Endothelial cell of umbilical vein (primary cell): ENCODE data around the gene GPRC6A. TPM values are rescaled to one million over a fixed set of nuclear protein-coding genes. Genes with fewer than 3 reads are reported as not detected.

Experiments used
- BruUV-seq: library from RNA; stranded (reverse); fragments of 400-500 nt; replicated peaks from 2 replicates; lab custom pipeline; 2021; lab: Mats Ljungman, UMichigan
- CTCF ChIA-PET: fragments of 300-600, 350-600 bp; sonication (Branson Sonifier 250); formaldehyde crosslinking; loops from one replicate; lab custom pipeline; 2021; ENCODE audit warnings: antibody characterized with exemption, inconsistent platforms; lab: Charles Lee
- POLR2A ChIA-PET: fragments of 300-600, 350-600 bp; sonication (Branson Sonifier 250); formaldehyde crosslinking; loops from one replicate; lab custom pipeline; 2021; ENCODE audit warnings: antibody characterized with exemption, inconsistent platforms; lab: Charles Lee
- DNase-seq: peaks from one replicate; pipeline ENCODE4 v3.0.0-alpha.2; 2011; ENCODE audit warnings: low read depth, low spot score
- FAIRE-seq: peaks from 2 replicates; lab custom pipeline; 2011; peaks lifted over from hg19 to GRCh38; lab: Jason Lieb, UNC
- H2AFZ ChIP-seq: 2 replicates; pipeline ENCODE4 v1.6.0; 2012; ENCODE audit warnings: low read depth, low read length, control low read depth, inconsistent platforms
- H3K27ac ChIP-seq: 2 replicates; pipeline ENCODE4 v1.5.1; 2011; ENCODE audit warnings: low read depth, mild to moderate bottlenecking, control low read depth, low read length, moderate library complexity; ENCODE audit not compliant: insufficient read depth
- H3K27me3 ChIP-seq, 2 experiments: 2 replicates each; pipeline versions ENCODE4 v1.6.0 to v1.6.1; 2011; ENCODE audit warnings: low read length in 2 of 2, mixed read lengths in 1 of 2; ENCODE audit not compliant: control insufficient read depth in 2 of 2, insufficient read depth in 2 of 2
- H3K36me3 ChIP-seq, 2 experiments: 2 replicates in 1 of 2; 3 replicates in 1 of 2; pipeline ENCODE4 v1.5.1; 2011; ENCODE audit warnings: low read length in 2 of 2, mild to moderate bottlenecking in 1 of 2, moderate library complexity in 1 of 2; ENCODE audit not compliant: control insufficient read depth in 2 of 2, insufficient read depth in 2 of 2; ENCODE audit errors: extremely low read depth in 1 of 2
- H3K4me1 ChIP-seq: 3 replicates; pipeline ENCODE4 v1.5.1; 2011; ENCODE audit warnings: mild to moderate bottlenecking, low read length; ENCODE audit not compliant: control insufficient read depth, insufficient read depth; ENCODE audit errors: extremely low read depth
- H3K4me2 ChIP-seq: 2 replicates; pipeline ENCODE4 v1.6.1; 2011; ENCODE audit warnings: low read length, control low read depth, mixed read lengths; ENCODE audit not compliant: insufficient read depth
- H3K4me3 ChIP-seq, 3 experiments: fragments of 200-600 bp in 1 of 3; sonication (generic), shearing (Covaris generic) in 1 of 3; replicated peaks in 1 of 3; 2 replicates each; pipeline ENCODE4 v1.5.1; 2011 to 2016; ENCODE audit warnings: control low read depth in 3 of 3, low read length in 3 of 3, mild to moderate bottlenecking in 2 of 3, inconsistent platforms in 1 of 3, low read depth in 1 of 3, moderate library complexity in 1 of 3; ENCODE audit not compliant: insufficient read depth in 1 of 3
- H3K79me2 ChIP-seq: 2 replicates; pipeline ENCODE4 v1.6.0; 2012; ENCODE audit warnings: low read length, inconsistent platforms; ENCODE audit not compliant: control insufficient read depth, insufficient read depth
- H3K9ac ChIP-seq: replicated peaks from 2 replicates; pipeline ENCODE3; 2011; ENCODE audit warnings: low read length, control low read depth; ENCODE audit not compliant: insufficient read depth; ENCODE audit errors: extremely low read depth
- H3K9me1 ChIP-seq: replicated peaks from 3 replicates; pipeline ENCODE4 v1.6.0; 2011; ENCODE audit warnings: mild to moderate bottlenecking, low read length; ENCODE audit not compliant: control insufficient read depth, insufficient read depth; ENCODE audit errors: extremely low read depth
- H3K9me3 ChIP-seq: replicated peaks from 2 replicates; pipeline ENCODE4 v1.5.1; 2012; ENCODE audit warnings: low read length, inconsistent platforms; ENCODE audit not compliant: control insufficient read depth, insufficient read depth
- H4K20me1 ChIP-seq: replicated peaks from 2 replicates; pipeline ENCODE3; 2011; ENCODE audit warnings: mild to moderate bottlenecking, low read length; ENCODE audit not compliant: control insufficient read depth, insufficient read depth; ENCODE audit errors: extremely low read depth
- EZH2 ChIP-seq: IDR thresholded peaks from 2 replicates; pipeline ENCODE4 v1.6.1; 2012; ENCODE audit warnings: borderline replicate concordance, low read depth, mild to moderate bottlenecking, moderate library complexity, low read length, inconsistent platforms; ENCODE audit not compliant: severe bottlenecking
- FOS ChIP-seq: IDR thresholded peaks from 2 replicates; pipeline ENCODE4 v1.6.1; 2011; ENCODE audit warnings: mild to moderate bottlenecking, low read length, moderate library complexity, borderline replicate concordance; ENCODE audit not compliant: insufficient read depth
- GATA2 ChIP-seq: IDR thresholded peaks from 2 replicates; pipeline ENCODE4 v1.7.0; 2011; ENCODE audit warnings: low read depth, mild to moderate bottlenecking, moderate library complexity, mixed read lengths, low read length; ENCODE audit not compliant: insufficient read length, insufficient read depth
- JUN ChIP-seq: IDR thresholded peaks from 2 replicates; pipeline ENCODE4 v1.6.1; 2011; ENCODE audit warnings: borderline replicate concordance, low read depth; ENCODE audit not compliant: insufficient read length, insufficient read depth
- MYC ChIP-seq: IDR thresholded peaks from one replicate; pipeline ENCODE4 v1.6.1; 2011; ENCODE audit warnings: mild to moderate bottlenecking, low read depth, low read length
- POLR2A ChIP-seq: IDR thresholded peaks from 2 replicates; pipeline ENCODE4 v1.6.1; 2012; ENCODE audit warnings: low read depth, mild to moderate bottlenecking, control low read depth, low read length
- POLR2AphosphoS5 ChIP-seq: IDR thresholded peaks from 2 replicates; pipeline ENCODE4 v1.6.1; 2012; ENCODE audit warnings: low read depth, mild to moderate bottlenecking, control low read depth, low read length, moderate library complexity; ENCODE audit not compliant: insufficient read depth
- dilution Hi-C: fragments of 300-500 bp; cut with MboI; formaldehyde crosslinking; loops from one replicate; pipeline ENCODE4 v1.15.0; 2019; ENCODE audit warnings: low sequenced_read_pairs; ENCODE audit not compliant: extremely low pct_ligation_motif_present
- intact Hi-C: fragments of 100-400 bp; cut with micrococcal nuclease; formaldehyde crosslinking; loops from one replicate; pipeline ENCODE4 v1.10.0; 2022
- polyA plus RNA-seq, 4 experiments: library from polyadenylated mRNA; depleted of rRNA in 3 of 4; stranded (reverse) in 3 of 4; unstranded in 1 of 4; fragments of >200 nt; gene quantifications; 2 replicates each; pipeline versions ENCODE4 v1.2.1 to v1.2.3, GENCODE V29; 2011 to 2012; ENCODE audit warnings: missing spikeins in 1 of 4
- total RNA-seq: library from RNA; stranded (reverse); gene quantifications from 2 replicates; pipeline ENCODE4 v1.2.3, GENCODE V29; 2021
- TF ChIP-seq, protein P1 (sequence below), 2 donors: IDR thresholded peaks; 1 replicate in 1 of 2; 2 replicates in 1 of 2; pipeline ENCODE4 v1.5.1; 2011; ENCODE audit warnings: low read length in 2 of 2, mild to moderate bottlenecking in 2 of 2, moderate library complexity in 2 of 2, control low read depth in 1 of 2, inconsistent platforms in 1 of 2, low read depth in 1 of 2; ENCODE audit not compliant: insufficient read depth in 1 of 2; ENCODE audit errors: extremely low read depth in 1 of 2
- TF ChIP-seq, protein P2 (sequence below): IDR thresholded peaks from 2 replicates; pipeline ENCODE4 v1.6.1; 2011; ENCODE audit not compliant: insufficient read depth, insufficient read length

Gene GPRC6A
- total and polyA plus RNA-seq, 2 donors (not counting 3 experiments of a cell fraction or from before 2014, with no cell fraction given): not detected

DNA sequence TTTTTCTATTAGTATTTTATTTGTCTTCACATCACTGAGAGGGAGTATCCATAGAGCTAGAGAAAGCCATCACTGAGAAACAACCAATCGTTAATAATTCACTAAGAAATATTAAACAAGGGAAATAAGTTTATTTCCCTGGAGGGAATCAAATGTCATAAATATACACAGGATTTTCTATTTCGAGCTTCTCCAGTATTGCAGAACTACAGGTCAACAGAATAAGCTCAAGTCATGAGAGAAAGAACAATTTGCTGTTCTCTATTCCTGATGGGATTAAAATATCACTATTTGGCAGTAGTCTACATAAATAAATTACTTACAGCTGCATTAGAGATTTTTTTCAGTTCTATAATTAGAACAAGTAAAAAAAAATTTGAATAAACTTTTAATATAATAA, 61.2 kb downstream of the GPRC6A start:
- no peak overlapping the region for H3K4me2 ChIP-seq
- DNase-seq (no peak), FAIRE-seq (no peak)
- no peak overlapping the region for H3K27ac ChIP-seq
- no peak overlapping the region for H2AFZ ChIP-seq
- no peak overlapping the region for H3K4me3 ChIP-seq
- no peaks in the 10 kb centered on the region for H4K20me1 ChIP-seq
- peaks cover 12 to 15% of the 10 kb centered on the region in 2 experiments for H3K27me3 ChIP-seq
- no peaks in the 10 kb centered on the region for H3K9me1 ChIP-seq
- CTCF ChIA-PET: no interaction called here
- POLR2A ChIA-PET: no interaction called here
- no peaks in the 10 kb centered on the region for H3K36me3 ChIP-seq
- no TSS peak for BruUV-seq
- TF ChIP-seq FOS (no peak), EZH2 (no peak), POLR2AphosphoS5 (no peak), GATA2 (no peak), MYC (no peak), JUN (no peak), POLR2A (no peak)
- TF ChIP-seq, protein P1, sequence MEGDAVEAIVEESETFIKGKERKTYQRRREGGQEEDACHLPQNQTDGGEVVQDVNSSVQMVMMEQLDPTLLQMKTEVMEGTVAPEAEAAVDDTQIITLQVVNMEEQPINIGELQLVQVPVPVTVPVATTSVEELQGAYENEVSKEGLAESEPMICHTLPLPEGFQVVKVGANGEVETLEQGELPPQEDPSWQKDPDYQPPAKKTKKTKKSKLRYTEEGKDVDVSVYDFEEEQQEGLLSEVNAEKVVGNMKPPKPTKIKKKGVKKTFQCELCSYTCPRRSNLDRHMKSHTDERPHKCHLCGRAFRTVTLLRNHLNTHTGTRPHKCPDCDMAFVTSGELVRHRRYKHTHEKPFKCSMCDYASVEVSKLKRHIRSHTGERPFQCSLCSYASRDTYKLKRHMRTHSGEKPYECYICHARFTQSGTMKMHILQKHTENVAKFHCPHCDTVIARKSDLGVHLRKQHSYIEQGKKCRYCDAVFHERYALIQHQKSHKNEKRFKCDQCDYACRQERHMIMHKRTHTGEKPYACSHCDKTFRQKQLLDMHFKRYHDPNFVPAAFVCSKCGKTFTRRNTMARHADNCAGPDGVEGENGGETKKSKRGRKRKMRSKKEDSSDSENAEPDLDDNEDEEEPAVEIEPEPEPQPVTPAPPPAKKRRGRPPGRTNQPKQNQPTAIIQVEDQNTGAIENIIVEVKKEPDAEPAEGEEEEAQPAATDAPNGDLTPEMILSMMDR (IDR thresholded peaks at IDR 0.05; ENCODE audit: extremely low read depth in 1 of 2, insufficient read depth in 1 of 2, low read depth in 1 of 2, low read length in 2 of 2): no peak
- TF ChIP-seq, protein P2, sequence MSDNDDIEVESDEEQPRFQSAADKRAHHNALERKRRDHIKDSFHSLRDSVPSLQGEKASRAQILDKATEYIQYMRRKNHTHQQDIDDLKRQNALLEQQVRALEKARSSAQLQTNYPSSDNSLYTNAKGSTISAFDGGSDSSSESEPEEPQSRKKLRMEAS: no peak
- no peaks in the 10 kb centered on the region for H3K79me2 ChIP-seq
- H3K9me3 ChIP-seq: no peaks in the 10 kb centered on the region
- intact Hi-C loops: no loop called here
- dilution Hi-C loops: no loop called here
- H3K9ac ChIP-seq: no peak overlapping the region
- peaks cover 7% of the 10 kb centered on the region for H3K4me1 ChIP-seq
